HEK293 (cell line): ENCODE data around the gene CHM.

Experiments used
- BCL11A ChIP-seq: fragments of 450-650 bp; formaldehyde crosslinking; IDR thresholded peaks from 2 replicates; pipeline ENCODE4 v1.5.1; 2016; ENCODE audit warnings: low read depth, missing biosample characterization, missing genetic modification characterization
- CTCF ChIP-seq: fragments of 450-650 bp; formaldehyde crosslinking; IDR thresholded peaks from 2 replicates; pipeline ENCODE4 v1.5.1; 2016; ENCODE audit warnings: missing biosample characterization, missing genetic modification characterization
- PRDM10 ChIP-seq: fragments of 450-650 bp; formaldehyde crosslinking; IDR thresholded peaks from 2 replicates; pipeline ENCODE4 v1.5.1; 2016; ENCODE audit warnings: missing biosample characterization, missing genetic modification characterization
- RBAK ChIP-seq: fragments of 450-650 bp; formaldehyde crosslinking; IDR thresholded peaks from 2 replicates; pipeline ENCODE4 v1.5.1; 2016; ENCODE audit warnings: missing biosample characterization, missing genetic modification characterization
- REST ChIP-seq: fragments of 450-650 bp; formaldehyde crosslinking; IDR thresholded peaks from 2 replicates; pipeline ENCODE4 v1.5.1; 2016; ENCODE audit warnings: missing biosample characterization, missing genetic modification characterization
- ZBTB21 ChIP-seq: fragments of 450-650 bp; formaldehyde crosslinking; IDR thresholded peaks from 2 replicates; pipeline ENCODE4 v1.5.1; 2017; ENCODE audit warnings: missing biosample characterization, missing genetic modification characterization
- ZNF174 ChIP-seq: fragments of 450-650 bp; formaldehyde crosslinking; IDR thresholded peaks from 2 replicates; pipeline ENCODE4 v1.5.0; 2017; ENCODE audit warnings: missing biosample characterization, mild to moderate bottlenecking, missing genetic modification characterization
- ZNF184 ChIP-seq: fragments of 450-650 bp; IDR thresholded peaks from 2 replicates; pipeline ENCODE4 v1.5.1; 2018; ENCODE audit warnings: missing biosample characterization, mild to moderate bottlenecking, missing genetic modification characterization
- ZNF214 ChIP-seq: fragments of 450-650 bp; formaldehyde crosslinking; IDR thresholded peaks from 2 replicates; pipeline ENCODE4 v1.5.1; 2017; ENCODE audit warnings: missing biosample characterization, mild to moderate bottlenecking, missing genetic modification characterization, borderline replicate concordance
- ZNF274 ChIP-seq, 2 experiments: fragments of 200-500 bp in 1 of 2; fragments of 450-650 bp in 1 of 2; sonication (Bioruptor generic) in 1 of 2; formaldehyde crosslinking in 1 of 2; IDR thresholded peaks; 2 replicates each; pipeline versions ENCODE4 v1.5.1 to v1.6.1; 2014 to 2016; ENCODE audit warnings: borderline replicate concordance in 1 of 2, inconsistent platforms in 1 of 2, low read length in 1 of 2, missing biosample characterization in 1 of 2, missing genetic modification characterization in 1 of 2
- TF ChIP-seq, protein P1 (sequence below): fragments of 450-650 bp; formaldehyde crosslinking; IDR thresholded peaks from 2 replicates; pipeline ENCODE4 v1.5.1; 2016; ENCODE audit warnings: missing biosample characterization, missing genetic modification characterization, low read depth
- TF ChIP-seq, protein P2 (sequence below): fragments of 450-650 bp; formaldehyde crosslinking; IDR thresholded peaks from 2 replicates; pipeline ENCODE4; 2016; ENCODE audit warnings: missing biosample characterization, missing genetic modification characterization

DNA sequence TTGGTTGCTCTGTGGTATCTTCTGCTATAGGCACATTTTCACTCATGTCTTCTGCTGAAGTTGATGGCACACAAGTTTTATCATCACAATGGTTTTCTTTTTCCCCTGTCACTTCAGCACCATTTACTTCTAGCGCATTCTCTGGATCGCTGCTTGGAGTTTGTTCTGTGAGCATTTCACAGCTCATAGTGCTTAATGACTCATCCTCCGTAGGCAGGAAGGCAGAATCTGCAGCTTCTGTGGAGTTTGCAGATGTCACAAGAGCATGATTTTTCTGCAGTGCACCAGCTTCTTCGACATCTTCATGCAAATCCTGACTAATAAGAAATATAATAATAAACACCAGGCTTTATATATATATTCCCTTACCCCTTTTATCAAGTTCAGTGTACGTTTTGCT, 83.6 kb downstream of the CHM start:
- TF ChIP-seq CTCF (tag by site-specific recombination): no peak
- no peak for TF ChIP-seq ZNF214 (tag by site-specific recombination)
- TF ChIP-seq ZBTB21 (tag by site-specific recombination): no peak
- TF ChIP-seq REST (tag by site-specific recombination): no peak
- no peak for TF ChIP-seq ZNF274 (IDR thresholded peaks at IDR 0.05; ENCODE audit: low read length)
- no peak for TF ChIP-seq ZNF274 (tag by site-specific recombination; IDR thresholded peaks at IDR 0.05; ENCODE audit: borderline replicate concordance)
- TF ChIP-seq ZNF174: no peak
- TF ChIP-seq, protein P1, sequence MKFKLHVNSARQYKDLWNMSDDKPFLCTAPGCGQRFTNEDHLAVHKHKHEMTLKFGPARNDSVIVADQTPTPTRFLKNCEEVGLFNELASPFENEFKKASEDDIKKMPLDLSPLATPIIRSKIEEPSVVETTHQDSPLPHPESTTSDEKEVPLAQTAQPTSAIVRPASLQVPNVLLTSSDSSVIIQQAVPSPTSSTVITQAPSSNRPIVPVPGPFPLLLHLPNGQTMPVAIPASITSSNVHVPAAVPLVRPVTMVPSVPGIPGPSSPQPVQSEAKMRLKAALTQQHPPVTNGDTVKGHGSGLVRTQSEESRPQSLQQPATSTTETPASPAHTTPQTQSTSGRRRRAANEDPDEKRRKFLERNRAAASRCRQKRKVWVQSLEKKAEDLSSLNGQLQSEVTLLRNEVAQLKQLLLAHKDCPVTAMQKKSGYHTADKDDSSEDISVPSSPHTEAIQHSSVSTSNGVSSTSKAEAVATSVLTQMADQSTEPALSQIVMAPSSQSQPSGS (tag by site-specific recombination): no peak
- no peak for TF ChIP-seq RBAK (tag by site-specific recombination)
- TF ChIP-seq ZNF184 (tag by site-specific recombination): no peak
- no peak for TF ChIP-seq BCL11A (tag by site-specific recombination)
- no peak for TF ChIP-seq PRDM10 (tag by site-specific recombination)
- TF ChIP-seq, protein P2, sequence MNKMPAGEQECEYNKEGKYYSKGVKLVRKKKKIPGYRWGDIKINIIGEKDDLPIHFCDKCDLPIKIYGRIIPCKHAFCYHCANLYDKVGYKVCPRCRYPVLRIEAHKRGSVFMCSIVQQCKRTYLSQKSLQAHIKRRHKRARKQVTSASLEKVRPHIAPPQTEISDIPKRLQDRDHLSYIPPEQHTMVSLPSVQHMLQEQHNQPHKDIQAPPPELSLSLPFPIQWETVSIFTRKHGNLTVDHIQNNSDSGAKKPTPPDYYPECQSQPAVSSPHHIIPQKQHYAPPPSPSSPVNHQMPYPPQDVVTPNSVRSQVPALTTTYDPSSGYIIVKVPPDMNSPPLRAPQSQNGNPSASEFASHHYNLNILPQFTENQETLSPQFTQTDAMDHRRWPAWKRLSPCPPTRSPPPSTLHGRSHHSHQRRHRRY: no peak
